OCI-LY7 (cell line): ENCODE results near the gene LRRFIP2.

Source experiments
- EZH2phosphoT487 ChIP-seq: fragments of 200-600 bp; sonication (generic); IDR thresholded peaks from 2 replicates; pipeline ENCODE4 v1.6.1; 2018; ENCODE audit warnings: low read depth, borderline replicate concordance, mild to moderate bottlenecking, mixed run types, antibody characterized with exemption, low read length, moderate library complexity, mixed read lengths
- TF ChIP-seq, protein P1 (sequence below): fragments of 200-600 bp; sonication (generic); conservative IDR thresholded peaks from 2 replicates; pipeline ENCODE4 v1.5.1; 2014; ENCODE audit warnings: mild to moderate bottlenecking, antibody characterized with exemption, low read length, moderate library complexity, mixed read lengths

DNA sequence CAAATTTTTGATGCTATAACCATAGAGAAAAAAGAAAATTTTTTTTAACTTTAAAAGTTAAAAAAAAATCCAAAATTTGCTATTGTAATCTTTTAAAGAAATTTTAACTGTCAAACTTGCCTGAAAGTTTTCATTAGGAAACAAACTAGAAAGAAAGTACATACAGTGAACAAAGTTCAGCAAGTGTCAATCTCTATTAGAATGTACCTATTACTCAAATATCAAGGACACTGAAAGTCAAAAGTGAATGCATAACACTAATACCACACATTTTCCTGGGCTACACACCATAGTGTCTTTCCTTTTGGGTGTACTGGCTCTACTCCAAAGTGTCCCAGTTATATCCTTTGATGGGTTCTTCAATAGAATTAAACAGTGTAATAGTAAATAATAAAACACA lies 56.8 kb downstream of the LRRFIP2 start:
- TF ChIP-seq, protein P1, sequence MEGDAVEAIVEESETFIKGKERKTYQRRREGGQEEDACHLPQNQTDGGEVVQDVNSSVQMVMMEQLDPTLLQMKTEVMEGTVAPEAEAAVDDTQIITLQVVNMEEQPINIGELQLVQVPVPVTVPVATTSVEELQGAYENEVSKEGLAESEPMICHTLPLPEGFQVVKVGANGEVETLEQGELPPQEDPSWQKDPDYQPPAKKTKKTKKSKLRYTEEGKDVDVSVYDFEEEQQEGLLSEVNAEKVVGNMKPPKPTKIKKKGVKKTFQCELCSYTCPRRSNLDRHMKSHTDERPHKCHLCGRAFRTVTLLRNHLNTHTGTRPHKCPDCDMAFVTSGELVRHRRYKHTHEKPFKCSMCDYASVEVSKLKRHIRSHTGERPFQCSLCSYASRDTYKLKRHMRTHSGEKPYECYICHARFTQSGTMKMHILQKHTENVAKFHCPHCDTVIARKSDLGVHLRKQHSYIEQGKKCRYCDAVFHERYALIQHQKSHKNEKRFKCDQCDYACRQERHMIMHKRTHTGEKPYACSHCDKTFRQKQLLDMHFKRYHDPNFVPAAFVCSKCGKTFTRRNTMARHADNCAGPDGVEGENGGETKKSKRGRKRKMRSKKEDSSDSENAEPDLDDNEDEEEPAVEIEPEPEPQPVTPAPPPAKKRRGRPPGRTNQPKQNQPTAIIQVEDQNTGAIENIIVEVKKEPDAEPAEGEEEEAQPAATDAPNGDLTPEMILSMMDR = no peak
- TF ChIP-seq EZH2phosphoT487 = no peak
